IPS DF 4.7 (cell line): ENCODE measurements around the gene FADS3.

Experiments used
- DNase-seq: peaks from one replicate; pipeline ENCODE4 v3.0.0-alpha.2; 2013; ENCODE audit warnings: low spot score; ENCODE audit errors: extremely low read depth

The FADS3 gene, protein sequence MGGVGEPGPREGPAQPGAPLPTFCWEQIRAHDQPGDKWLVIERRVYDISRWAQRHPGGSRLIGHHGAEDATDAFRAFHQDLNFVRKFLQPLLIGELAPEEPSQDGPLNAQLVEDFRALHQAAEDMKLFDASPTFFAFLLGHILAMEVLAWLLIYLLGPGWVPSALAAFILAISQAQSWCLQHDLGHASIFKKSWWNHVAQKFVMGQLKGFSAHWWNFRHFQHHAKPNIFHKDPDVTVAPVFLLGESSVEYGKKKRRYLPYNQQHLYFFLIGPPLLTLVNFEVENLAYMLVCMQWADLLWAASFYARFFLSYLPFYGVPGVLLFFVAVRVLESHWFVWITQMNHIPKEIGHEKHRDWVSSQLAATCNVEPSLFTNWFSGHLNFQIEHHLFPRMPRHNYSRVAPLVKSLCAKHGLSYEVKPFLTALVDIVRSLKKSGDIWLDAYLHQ

GRCh38 chr11:61891331-61892084, at the start of gene FADS3:
Gene FADS3 (minus strand): TSS chr11:61891545. CDS start chr11:61891381, 164 bp downstream.
- DNase-seq = no peak

DNA sequence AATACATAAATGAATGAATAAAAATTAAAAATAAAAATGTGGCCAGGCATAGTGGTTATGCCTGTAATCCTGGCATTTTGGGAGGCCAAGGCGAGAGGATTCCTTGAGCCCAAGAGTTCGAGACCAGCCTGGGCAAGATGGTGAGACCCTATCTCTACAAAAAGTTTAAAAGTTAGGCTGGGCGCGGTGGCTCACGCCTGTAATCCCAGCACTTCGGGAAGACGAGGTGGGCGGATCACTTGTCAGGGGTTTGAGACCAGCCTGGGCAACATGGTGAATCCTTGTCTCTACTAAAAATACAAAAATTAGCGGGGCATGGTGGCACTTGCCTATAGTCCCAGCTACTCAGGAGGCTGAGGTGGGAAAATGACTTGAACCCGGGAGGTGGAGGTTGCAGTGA, 49.1 kb upstream of the FADS3 start:
- DNase-seq = no peak

DNA sequence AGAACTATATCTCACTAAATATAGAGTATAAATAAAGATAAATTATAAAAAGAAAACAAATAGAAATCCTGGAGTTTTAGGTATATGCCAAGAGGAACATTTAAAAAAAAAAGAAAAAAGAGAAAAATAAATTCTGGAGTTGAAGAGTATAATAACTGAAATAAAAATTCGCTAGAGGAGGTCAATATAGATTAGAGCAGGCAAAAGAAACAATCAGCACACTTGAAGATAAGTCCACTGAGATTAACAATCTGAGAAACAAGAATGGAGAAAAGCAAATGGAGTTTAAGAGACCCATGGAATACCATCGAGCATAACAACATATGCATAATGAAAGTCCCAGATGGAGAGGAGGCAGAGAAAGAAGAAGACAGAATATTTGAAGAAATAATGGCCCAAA, 44.5 kb upstream of the FADS3 start:
- DNase-seq = no peak

DNA sequence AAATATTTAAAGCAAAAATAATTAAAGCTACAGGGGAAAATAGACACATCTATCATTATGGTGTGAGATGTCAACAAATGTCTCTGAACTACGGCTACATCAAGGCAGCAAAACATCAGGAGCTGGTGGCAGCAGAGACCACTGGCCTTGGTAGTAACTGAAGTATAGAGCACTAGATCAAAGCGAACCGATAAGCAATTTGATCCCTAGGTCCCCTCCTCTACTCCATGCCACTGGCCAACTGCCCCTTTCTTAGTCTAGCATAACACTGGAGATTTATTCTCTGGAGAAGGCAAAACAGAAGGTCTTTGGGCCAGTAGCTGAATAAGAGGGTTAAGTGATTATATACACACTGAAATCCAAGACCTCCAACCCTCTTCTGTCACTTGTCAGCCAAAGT, 39.6 kb upstream of the FADS3 start:
- no peak for DNase-seq

DNA sequence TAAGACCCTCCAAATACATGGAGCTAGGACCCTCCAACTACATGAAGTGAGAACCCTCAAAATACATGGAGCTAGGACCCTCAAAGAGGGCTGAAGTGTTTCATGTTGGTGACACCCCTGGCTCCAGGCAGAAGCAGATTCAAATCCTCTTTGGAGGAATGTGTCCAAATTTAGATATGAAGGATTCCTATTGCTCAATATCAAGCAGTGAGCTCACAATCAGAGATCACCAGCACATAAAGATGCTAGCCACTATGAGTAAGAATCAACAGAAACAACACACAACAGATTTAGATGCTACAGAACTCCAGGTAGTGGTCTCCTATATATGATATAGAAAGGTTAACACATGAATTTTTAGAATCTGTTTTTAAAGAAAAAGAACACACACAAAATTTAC, 37.3 kb upstream of the FADS3 start:
- DNase-seq = no peak

DNA sequence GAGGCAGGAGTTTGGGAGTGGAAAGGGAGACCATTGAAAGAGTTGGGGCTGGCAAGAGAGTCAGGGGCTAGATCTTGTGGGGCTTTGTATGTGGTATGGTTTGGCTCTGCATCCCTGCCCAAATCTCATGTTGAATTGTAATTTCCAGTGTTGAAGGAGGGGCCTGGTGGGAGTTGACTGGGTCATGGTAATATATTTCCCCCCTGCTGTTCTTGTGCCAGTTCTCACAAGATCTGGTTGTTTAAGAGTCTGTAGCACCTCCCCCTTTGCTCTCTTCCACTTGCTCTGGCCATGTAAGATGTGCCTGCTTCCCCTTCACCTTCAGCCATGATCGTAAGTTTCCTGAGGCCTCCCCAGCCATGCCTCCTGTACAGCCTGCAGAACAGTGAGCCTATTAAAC, 36.2 kb upstream of the FADS3 start:
- no peak for DNase-seq

- no peak for DNase-seq
Measured at GRCh38 chr11:61926235-61926634, 34.9 kb upstream of the FADS3 start.

- no peak for DNase-seq
Measured at GRCh38 chr11:61925736-61926135, 34.4 kb upstream of the FADS3 start.

GRCh38 chr11:61924064-61924455, 32.7 kb upstream of the FADS3 start:
- no peak for DNase-seq

GRCh38 chr11:61923166-61924063, 32.1 kb upstream of the FADS3 start:
- DNase-seq = no peak

- no peak for DNase-seq
Measured at GRCh38 chr11:61922539-61922938, 31.2 kb upstream of the FADS3 start.

DNA sequence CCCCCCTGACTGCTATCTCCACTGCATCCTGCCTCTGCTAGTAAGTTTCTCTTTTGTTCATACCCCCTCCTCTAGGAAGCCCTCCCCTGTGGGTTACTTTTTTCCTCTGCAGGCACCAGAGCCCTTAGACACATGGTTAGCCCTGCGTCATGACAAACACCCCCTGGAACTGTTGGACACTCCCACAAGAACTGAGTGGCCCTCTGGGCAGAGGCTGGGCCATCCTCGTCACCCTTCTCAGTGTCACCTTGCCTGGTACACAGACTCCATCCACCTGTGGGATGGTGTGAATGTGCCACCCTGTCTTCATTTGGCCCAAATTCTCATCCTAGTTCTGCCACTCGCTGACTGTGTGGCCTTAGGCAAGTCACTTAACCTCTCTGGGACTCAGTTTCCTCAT, 30.1 kb upstream of the FADS3 start:
- no peak for DNase-seq

DNA sequence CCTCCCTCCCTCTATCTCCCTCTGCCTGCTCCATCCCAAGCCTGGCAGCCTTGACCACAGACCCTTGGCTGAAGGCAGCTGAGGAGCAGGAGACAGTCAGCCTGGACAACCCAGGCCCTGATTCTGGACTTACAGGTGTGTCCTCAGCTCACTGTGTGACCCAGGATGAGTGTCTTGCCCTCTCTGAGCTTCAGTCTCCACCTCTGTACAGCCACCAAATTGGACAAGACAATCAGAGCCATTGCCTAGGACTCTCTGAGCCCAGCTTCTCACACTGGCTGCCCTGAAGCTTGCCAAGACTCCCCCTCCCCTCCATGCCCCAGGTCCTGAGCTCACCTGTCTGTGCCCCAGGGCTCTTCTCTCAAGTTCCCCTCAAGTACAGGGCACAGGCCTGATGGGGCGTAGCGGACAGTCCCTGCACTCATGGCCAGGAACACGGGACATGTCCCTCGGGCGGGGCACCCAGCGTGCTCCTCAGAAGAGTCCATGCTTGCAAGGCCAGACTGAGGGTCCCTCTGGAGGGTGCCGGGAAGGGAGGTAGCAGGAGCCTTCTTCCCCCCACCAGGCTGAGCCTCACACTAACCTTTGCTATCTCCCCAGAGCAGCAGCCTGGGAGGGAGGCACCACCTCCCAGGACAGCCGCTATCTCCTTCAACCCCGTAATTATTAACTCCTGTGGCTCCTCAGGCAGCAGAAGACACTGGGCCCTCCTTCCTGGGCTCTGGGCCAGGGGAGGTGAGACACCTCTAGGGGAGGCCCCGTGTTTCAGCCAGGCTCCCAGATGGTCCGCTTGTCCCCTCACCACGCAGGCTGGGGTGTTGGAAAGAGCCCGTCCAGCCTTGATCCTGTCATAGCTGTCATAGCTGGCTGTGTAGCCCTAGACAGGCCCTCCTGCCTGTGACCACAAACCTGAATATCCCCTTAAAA, 28.6 kb upstream of the FADS3 start:
- no peak for DNase-seq

- no peak for DNase-seq
Measured at GRCh38 chr11:61918938-61919704, 27.8 kb upstream of the FADS3 start.

DNA sequence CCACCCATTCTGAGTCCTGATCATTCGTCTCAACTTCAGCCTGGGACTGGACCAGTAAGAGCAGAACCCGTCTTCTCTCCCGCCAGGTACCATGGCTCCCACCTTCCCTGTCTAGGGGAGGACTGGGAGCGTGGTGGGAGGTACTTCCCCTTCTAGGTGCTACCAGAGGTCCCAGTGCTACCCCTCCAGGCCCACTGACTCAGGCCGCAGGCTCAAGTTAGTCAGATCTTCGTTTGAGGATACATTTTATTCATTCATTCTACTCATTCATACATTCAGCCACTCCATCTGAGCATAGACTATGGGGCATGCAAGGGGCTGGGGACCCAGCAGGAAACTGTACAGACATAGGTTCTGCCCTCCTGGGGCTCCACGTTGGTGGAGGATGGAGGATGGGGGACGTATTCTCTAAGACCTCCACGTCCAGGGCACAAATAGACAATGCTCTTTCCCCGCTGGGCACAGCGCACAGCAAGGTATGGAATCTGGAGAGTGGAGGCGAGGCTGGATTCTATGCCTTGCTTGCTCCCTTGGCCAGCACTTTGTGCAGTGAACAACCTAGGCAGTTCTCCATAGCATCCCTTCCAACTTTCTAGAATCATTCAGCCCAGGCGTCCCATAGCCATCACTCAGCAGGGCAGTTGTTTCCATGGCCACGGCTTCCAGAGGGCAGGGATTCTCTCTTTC, 27.0 kb upstream of the FADS3 start:
- no peak for DNase-seq

GRCh38 chr11:61917334-61918109, 26.2 kb upstream of the FADS3 start, which contains the start of gene RAB3IL1:
Gene RAB3IL1 (minus strand): TSS chr11:61917566. CDS start chr11:61917367, 199 bp downstream.
- no peak for DNase-seq

GRCh38 chr11:61916737-61917333, 25.5 kb upstream of the FADS3 start:
- DNase-seq = no peak
